HEK293 (cell line): ENCODE measurements around the gene DUT.

ENCODE experiments used
- REST ChIP-seq: fragments of 450-650 bp; formaldehyde crosslinking; IDR thresholded peaks from 2 replicates; pipeline ENCODE4 v1.5.1; 2016; ENCODE audit warnings: missing biosample characterization, missing genetic modification characterization
- YY1 ChIP-seq: fragments of 450-650 bp; formaldehyde crosslinking; IDR thresholded peaks from 2 replicates; pipeline ENCODE4 v1.5.1; 2018; ENCODE audit warnings: missing biosample characterization, missing genetic modification characterization
- ZNF146 ChIP-seq: fragments of 450-650 bp; formaldehyde crosslinking; IDR thresholded peaks from 2 replicates; pipeline ENCODE4 v1.5.1; 2016; ENCODE audit warnings: missing biosample characterization, missing genetic modification characterization
- ZNF16 ChIP-seq: fragments of 450-650 bp; formaldehyde crosslinking; IDR thresholded peaks from 2 replicates; pipeline ENCODE4 v1.5.1; 2016; ENCODE audit warnings: low read depth, missing biosample characterization, missing genetic modification characterization
- ZNF776 ChIP-seq: fragments of 450-650 bp; formaldehyde crosslinking; IDR thresholded peaks from 2 replicates; pipeline ENCODE4 v1.5.0; 2017; ENCODE audit warnings: missing biosample characterization, missing genetic modification characterization, borderline replicate concordance
- TF ChIP-seq, protein P1 (sequence below): fragments of 450-650 bp; IDR thresholded peaks from 2 replicates; pipeline ENCODE4 v1.5.1; 2018; ENCODE audit warnings: missing biosample characterization, mild to moderate bottlenecking, missing genetic modification characterization
- TF ChIP-seq, protein P2 (sequence below): fragments of 450-650 bp; formaldehyde crosslinking; IDR thresholded peaks from 2 replicates; pipeline ENCODE4 v1.5.0; 2017; ENCODE audit warnings: missing biosample characterization, missing genetic modification characterization, borderline replicate concordance
- TF ChIP-seq, protein P3 (sequence below): fragments of 450-650 bp; formaldehyde crosslinking; IDR thresholded peaks from 2 replicates; pipeline ENCODE4 v1.5.1; 2016; ENCODE audit warnings: missing biosample characterization, missing genetic modification characterization

GRCh38 chr15:48337607-48338006, 6.4 kb downstream of the DUT start:
- TF ChIP-seq, protein P1, sequence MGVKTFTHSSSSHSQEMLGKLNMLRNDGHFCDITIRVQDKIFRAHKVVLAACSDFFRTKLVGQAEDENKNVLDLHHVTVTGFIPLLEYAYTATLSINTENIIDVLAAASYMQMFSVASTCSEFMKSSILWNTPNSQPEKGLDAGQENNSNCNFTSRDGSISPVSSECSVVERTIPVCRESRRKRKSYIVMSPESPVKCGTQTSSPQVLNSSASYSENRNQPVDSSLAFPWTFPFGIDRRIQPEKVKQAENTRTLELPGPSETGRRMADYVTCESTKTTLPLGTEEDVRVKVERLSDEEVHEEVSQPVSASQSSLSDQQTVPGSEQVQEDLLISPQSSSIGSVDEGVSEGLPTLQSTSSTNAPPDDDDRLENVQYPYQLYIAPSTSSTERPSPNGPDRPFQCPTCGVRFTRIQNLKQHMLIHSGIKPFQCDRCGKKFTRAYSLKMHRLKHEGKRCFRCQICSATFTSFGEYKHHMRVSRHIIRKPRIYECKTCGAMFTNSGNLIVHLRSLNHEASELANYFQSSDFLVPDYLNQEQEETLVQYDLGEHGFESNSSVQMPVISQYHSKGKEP (tag by site-specific recombination): no peak
- TF ChIP-seq REST (tag by site-specific recombination) (no peak), ZNF146 (tag by site-specific recombination) (no peak), YY1 (tag by site-specific recombination) (no peak), ZNF776 (tag by site-specific recombination) (no peak), ZNF16 (tag by site-specific recombination) (no peak)
- TF ChIP-seq, protein P2, sequence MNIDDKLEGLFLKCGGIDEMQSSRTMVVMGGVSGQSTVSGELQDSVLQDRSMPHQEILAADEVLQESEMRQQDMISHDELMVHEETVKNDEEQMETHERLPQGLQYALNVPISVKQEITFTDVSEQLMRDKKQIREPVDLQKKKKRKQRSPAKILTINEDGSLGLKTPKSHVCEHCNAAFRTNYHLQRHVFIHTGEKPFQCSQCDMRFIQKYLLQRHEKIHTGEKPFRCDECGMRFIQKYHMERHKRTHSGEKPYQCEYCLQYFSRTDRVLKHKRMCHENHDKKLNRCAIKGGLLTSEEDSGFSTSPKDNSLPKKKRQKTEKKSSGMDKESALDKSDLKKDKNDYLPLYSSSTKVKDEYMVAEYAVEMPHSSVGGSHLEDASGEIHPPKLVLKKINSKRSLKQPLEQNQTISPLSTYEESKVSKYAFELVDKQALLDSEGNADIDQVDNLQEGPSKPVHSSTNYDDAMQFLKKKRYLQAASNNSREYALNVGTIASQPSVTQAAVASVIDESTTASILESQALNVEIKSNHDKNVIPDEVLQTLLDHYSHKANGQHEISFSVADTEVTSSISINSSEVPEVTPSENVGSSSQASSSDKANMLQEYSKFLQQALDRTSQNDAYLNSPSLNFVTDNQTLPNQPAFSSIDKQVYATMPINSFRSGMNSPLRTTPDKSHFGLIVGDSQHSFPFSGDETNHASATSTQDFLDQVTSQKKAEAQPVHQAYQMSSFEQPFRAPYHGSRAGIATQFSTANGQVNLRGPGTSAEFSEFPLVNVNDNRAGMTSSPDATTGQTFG: no peak
- TF ChIP-seq, protein P3, sequence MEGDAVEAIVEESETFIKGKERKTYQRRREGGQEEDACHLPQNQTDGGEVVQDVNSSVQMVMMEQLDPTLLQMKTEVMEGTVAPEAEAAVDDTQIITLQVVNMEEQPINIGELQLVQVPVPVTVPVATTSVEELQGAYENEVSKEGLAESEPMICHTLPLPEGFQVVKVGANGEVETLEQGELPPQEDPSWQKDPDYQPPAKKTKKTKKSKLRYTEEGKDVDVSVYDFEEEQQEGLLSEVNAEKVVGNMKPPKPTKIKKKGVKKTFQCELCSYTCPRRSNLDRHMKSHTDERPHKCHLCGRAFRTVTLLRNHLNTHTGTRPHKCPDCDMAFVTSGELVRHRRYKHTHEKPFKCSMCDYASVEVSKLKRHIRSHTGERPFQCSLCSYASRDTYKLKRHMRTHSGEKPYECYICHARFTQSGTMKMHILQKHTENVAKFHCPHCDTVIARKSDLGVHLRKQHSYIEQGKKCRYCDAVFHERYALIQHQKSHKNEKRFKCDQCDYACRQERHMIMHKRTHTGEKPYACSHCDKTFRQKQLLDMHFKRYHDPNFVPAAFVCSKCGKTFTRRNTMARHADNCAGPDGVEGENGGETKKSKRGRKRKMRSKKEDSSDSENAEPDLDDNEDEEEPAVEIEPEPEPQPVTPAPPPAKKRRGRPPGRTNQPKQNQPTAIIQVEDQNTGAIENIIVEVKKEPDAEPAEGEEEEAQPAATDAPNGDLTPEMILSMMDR (tag by site-specific recombination): no peak
